ENCODE data around the gene PTCHD4.

PTCHD4 gene

DNA sequence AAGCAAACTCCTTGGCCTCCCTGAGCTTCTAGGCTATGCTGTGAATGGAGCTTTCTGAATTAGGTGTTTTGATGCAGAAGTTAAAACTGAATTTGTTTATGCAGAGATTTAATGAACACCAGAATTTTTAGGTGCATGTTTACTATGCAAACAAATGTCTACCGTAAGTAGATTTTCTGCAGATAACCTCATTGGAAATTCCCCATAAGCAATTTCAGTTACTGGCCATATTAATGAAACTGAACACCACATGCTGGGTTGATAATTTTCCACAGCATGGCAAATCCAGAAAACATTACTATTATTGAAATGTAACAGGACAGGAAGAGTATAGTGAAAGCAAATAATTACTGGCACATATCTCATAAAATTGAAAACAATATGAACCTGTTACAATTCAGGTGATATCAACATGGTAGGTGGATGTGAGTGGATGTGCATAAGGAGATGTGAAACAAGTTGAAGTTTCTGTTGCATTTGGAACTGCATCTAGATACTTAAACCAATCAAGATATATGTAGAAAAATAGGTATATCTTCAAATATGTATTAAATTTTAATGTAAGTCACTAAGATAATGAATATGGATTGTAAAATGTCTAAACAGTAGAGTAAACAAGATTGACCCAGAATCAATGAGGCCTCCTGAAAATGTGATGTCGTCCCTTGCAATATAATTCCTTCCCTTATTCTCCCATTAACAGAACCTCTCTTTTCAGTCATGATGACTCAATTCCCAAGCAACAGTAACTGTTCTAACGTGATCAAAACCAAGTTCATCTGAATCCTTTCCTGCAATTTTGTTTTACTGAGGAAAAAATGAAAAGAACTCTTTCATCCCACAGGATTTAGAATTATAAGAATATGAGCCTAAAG is 11.0 kb downstream of the PTCHD4 start:
- DNase-seq: no peak

DNA sequence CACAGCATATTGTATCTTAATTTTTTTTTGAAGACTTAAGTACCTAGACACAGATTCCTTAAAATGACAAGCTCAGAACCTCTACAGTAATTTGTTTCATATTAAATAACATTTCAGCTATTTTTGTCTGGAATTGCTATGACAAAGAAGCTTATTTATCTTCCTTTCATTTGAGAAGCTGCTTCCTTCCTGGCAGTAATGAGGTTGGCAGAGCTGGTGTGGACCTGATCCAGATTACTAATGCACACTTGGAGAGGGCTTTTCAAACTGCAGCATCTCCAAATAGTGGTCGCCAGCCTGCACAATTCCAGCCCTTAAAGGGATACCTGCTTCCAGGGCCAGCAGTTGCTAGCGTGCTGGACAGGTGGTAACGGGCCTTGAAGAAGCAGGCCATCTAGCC is 12.1 kb downstream of the PTCHD4 start:
- DNase-seq: no peak

DNA sequence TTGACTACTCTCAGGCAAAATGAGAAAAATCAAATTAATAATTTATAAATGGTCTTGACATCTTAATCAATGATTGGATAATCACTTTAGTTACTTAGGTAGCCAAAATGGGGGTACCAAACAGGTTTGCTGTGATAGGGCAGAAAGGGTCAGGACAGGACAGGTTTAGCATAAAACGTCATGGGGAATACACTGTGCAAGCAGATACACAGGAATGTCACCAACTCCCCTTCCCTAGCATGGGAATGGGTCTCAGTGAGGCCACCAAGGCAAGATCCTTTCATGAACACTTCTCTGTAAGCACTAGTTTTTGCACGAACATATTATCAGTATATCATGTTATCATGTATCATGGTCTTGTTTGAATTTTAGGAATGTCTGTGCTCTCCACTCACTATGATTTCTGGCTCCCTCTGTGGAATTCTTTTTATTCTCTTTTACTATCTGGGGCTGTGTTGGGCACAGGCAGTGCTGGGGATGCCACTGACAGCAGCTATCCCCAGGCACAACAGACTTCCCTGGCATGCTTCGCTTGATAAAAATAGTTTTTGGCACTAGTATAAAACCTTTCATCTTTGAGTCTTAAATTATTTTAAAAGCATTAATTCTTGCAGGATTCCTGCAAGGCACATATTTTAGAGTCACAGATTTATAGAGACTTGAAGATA is 18.3 kb downstream of the PTCHD4 start:
- no peak for DNase-seq

DNA sequence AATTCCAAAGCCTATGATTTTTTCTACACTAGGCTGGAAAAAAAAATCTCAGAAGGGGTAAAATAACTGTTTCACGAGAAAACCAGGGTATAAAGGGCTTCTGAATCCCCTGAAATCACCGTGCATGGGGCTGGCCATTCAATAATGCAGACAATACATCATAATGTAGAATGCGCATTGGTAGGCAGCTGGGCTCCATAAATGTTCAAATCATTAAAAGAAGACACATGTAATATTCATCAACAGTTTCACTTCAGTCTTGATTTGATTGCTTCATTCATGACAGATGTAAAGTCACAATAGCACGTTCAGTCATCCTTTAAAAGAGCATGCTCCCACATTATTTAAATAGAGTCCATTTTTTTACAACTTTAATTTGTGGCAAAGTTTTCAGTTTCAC is 20.5 kb downstream of the PTCHD4 start:
- DNase-seq: no peak

DNA sequence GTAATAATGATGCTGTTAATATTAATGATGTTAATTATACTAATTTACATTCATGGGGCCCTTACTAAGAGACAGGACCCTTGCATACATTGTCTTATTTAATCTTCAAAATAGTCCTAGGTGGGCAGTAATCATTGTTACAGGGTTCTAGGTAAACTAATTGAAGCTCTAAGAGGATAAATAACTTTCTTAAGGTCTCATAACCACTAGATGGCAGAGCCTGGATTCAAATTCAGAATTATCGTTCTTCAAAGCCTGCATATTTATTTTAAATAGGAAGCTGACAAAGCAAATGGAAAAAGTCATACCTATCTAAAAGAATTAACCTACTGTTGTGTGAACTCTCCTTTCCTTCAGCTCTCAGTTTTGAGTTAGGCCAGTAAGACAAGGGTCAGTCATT is 23.5 kb downstream of the PTCHD4 start:
- DNase-seq: no peak

DNA sequence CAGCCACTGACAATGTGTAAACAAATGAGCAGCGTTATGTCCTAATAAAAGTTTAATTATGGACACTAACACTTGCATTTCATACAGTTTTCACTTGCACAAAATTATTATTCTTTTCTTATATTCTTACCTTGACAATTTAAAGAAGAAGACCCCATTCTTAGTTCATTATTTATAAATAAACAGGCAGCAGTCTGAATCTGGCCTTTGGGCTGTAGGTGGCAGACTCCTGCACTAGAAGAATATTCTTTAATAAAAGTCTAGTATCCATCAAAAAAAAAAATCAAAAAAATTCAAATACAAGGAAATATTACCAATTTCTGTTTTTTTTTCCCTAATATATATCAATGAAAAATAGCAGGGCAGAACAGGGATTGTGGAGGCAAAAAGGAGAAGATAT is 24.8 kb downstream of the PTCHD4 start:
- no peak for DNase-seq

DNA sequence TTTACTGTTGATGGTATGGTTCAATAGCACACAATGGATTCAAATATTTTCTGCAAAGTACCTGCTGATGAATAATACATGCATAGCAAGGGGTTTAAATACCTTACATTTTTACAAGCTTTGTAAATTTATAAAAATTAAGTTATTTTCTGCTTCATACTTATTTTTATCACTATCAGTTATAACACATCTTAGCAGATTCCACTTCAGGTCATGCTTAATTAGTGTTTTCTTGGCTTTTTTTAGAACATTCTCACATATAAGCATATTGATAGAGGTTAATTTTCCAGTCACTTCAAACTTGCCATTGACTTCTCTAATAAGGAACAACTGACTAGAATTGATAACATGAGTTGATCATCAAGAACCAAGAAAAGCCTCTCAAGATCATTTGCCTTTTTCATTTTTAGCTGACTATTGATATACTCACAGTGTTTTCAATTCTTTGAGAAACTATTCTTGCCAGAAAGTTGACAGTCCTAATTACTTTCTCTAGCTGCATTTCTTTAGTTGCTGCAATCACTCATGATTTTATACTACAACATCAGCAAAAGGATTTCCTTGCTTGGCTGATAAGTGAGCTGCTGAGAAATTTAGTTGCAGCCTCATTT is 25.8 kb downstream of the PTCHD4 start:
- DNase-seq: no peak

DNA sequence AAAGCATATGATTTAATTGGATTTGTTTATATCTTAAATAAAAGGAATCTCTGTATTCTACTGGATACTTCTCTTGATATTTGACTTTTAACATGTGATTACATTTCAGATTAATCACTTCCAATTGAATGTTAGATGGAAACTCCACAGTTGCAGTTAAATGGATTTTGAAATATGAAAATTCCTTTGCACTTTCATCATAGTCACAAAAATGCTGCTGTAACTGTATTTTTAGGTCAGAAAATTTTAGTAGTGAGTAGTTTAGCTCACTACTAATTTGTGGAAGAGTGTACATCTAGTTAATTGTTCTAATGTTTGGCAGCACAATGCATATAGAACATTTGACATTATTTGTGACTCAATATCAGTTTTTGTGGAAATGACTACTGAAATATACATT is 26.8 kb downstream of the PTCHD4 start:
- no peak for DNase-seq

DNA sequence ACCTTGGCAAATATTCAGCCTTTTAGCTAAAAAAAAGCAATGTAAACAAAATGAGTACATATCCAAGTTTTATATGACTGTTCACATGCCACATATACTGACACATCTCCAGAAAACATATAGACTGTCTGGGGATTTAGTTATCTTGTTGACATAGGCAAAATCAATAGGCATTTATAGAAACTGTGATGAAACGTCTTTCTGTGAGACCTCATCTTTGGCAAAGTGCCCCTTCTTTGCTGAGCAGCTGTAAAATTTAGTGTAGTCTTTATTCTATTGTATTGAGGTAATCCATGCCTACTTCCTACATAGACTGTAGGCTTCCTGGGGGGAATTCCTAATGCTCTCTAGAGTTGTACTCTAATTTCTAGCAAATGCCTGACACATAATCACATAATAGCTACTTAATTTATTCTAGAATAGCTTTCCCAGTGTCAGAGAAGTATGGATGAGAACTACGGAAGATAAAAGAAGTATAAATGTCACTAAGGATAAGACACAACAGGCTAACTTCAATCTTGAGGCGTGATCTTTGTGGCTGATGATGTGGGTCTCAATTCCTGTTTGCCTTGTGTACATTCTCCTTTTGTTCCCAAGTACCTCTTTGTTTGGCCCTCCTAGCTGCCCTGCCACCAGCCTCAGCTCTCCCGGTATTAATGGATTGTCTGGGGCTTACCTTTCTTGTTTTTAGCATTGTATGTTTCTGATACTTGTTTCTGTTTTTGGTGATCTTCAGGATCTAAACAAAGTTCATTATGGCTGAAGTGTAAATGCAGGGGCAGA is 30.6 kb downstream of the PTCHD4 start:
- DNase-seq: no peak

DNA sequence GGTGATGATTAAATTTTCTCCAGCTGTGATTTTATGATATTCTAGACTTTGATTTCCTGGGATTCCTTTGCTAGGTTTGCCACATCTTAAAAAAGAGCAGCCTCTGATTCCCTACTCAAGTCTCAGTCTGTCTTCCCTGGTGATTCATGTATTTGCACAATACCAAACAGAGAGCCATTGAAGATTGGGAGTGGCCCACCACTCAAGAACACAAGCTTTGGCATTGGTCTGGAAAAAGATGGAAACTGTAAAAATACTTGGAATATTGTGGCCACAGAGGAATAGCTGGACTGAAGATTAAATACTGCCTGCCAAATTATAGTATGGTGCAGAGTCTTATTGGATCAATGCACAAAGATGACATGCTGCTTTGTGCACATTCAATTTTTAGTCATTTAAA is 32.9 kb downstream of the PTCHD4 start:
- DNase-seq: no peak

DNA sequence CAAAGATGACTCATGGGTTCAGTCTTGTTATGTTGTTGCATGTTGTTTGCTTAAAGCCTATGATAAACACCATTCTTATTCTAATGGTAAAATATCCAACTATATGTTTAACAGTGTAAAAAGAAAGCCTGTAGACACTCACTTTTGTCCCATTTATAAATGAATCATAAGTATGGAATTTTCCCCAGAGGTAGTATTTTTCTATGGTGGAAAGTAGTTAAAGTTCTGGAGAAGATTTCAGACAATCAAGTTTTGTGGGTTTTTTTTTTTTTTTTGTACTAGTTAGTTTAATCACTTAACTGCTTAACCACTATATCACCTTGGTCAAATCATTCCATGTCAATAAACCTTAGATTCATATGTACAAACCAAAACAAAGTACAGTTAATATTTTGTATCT is 35.8 kb downstream of the PTCHD4 start:
- no peak for DNase-seq

DNA sequence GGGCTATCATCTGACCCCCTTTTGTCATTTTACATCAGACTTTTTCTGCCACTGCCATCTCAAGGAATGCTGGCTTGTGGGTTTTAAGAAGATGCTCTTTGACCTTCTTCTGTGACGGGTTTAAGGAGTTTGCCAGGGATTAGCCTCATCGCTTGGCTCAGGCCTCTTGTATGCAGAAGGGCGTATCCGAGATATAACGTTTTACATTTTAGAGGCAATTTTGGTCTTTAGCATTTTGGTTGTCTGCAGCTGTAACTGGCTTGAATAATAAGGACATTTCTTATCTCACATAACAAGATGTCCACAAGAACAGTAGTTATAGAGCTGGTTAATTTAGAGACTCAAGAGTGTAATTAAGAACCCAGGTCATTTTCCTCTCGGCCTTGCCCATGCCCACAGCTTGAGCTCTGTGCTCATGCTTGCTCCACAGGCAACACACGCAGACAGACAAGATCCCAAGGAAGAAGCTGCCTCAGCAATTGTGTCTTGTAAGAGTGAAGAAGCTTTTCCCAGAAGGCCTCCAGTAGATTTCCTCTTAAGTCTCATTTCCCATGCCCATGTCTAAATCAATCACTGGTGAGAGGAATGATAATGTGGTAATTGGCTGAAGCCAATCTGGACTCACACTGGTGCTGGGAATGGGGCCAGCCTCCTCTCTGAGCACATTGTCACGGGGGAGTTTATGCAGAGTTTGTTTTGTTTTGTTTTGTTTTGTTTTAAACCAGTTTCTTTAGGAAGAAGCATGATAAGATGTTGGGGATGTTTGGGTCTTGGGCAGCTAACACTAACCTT is 36.8 kb downstream of the PTCHD4 start:
- no peak for DNase-seq

DNA sequence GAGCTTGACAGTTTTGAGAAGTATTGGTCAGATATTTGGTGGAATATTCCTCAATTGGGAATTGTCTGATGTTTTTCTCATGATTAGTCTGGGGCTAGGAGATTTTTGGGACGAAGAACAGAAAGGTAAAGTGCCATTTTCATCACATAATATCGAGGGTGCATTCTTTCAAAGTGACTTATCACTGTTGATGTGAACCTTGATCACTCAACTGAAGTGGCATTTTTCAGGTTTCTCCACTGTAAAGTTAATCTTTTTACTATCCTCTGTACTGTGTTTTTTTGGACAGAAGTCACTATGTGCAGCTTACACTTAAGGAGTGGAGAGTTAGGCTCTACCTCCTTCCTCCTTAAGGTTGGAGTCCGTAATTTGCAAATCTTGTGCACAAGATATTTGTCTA is 39.2 kb downstream of the PTCHD4 start:
- no peak for DNase-seq

DNA sequence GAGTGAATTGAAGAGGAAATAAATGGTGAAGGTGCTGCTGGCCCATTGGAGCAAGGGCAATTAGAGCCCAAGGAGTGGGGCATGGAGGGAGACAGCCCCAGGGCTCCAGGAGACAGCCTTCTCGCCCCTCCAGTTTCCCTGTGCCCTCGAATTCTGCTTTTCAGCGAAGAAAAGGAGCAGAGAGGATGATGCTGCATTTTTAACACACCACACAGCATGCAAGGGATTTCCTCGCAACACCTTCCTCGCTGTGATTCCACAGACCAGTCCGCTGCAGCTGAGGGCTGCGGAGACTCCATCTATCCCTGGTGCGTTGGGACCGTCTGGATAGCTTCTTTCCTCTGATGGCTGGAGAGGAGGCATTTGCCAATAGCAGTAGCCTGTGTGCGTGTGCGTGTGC is 41.7 kb downstream of the PTCHD4 start:
- no peak for DNase-seq

DNA sequence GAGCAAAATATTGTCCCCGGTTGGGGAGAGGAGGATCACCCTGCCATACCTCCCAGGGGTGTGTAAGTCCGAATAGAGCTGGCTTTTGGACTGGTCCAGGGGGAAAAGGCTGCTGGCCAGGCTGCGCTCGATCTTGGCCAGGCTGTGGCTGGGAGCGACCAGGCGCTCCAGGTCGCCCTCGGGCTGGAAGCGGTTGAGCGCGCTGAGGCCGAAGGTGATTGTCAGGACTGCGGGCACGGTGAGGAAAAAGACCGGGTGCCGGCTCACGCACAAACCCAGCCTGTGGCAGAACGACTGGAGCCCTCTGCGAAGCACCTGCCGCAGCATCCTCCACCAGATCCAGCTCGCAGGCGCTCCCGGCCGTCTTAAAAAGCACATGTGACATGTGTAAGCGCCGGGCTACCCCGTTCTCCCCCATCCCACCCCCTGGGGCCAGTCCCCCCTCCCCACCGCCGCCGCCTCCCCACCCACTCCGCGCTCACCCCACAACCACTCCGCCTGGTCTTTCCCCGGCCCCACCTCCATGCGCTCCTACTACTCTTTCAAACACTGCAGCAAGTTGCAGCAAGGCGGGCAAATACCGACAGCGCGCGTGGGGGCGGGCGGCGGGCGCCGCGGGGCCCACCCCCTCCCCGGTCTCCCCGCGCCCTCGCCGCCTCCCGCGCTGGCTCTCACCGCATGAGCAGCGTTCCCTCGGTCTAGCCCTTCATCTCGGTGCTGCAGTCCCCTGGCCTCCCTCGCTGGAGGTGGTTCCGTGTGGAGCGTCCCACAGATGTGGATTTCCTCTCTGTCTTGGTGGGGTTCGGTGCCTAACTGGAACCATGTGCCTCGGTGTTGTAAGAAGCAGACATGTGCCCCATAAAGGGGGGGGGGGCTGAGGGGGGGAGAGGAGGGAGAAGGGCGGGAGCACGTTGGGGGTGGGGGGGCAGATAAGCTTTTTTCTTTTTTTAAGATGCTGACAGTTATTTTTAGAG is 42.4 kb downstream of the PTCHD4 start:
- DNase-seq: no peak

DNA sequence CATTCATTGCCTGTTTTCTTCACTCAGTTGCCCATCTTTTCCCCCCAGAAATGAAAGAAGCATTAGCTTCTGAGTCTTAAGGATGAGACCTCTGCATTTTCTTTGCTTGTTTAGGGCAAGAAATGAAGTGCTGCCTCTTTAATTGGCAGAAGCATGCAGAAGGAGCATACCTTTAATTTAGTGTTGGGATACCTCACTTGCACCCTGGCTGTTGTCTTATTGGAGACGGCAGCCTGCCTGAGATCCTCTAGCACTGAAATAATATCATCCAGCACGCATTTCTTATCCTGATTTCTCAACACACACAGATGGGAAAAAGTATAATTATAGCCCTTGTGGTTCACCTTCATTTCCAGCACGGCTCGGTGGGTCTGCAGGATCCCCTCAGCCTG is 43.1 kb downstream of the PTCHD4 start:
- no peak for DNase-seq

DNA sequence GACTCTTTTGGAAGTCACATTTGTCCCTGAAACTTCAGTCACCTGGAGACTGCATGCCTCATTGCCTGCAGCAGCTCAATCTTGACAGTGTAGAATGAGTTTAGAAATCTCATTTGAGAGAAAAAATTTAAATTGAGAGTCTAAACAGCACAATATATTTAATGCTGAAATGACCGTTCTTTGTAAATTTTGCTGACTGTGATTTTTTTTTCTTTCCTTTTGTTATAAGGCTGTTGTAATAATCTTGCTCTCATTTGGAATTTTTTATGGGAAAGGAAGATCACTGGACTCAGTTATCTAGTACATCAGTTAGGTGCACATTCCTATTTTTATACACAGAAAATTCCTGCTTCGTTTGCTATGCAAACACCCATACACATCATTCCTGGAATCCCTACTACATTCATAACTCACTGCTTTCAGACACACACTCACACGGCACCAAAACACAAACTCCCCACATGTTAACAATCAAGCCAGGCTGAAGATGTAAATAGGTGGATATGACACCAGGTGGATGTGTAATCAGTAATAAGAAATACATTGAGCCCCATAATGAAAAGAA is 43.8 kb downstream of the PTCHD4 start:
- no peak for DNase-seq

DNA sequence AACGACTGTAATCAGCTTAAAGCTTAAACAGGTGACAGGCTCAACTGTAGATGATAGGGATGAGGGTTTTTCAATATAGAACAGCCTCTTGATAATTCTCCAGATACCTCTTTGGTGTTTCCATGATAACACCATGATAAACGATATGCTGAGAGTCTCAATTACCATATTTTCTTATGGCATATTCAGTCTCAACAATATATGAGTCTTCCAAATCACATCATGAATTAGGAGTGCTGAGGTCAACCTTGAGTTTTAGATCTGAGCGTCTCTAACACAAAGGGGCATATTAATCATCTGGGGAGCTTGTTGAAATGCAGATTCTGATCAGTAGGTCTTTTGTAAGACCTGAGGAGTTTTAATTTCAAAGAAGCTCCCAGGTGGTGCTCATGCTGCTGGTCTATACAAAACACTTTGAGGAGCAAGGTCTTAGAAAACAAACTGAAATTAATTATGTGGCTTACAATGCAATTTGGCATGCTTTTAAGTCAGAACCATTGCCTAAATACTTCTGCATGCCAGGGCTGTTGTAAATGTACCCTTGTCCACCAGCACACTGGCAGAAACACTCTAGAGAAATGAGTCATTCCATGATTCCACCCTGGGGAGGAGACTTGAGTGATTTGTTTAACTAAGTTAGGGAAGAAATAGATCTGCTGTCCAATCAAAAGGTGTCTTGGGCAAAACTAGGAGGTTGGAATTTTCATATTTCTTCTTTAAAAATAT is 49.6 kb downstream of the PTCHD4 start:
- DNase-seq: no peak

Data from RPMI8226 (cell line).